HepG2 (cell line): ENCODE results near the gene NOB1.

Experiments
- CBFB ChIP-seq: sonication (generic); formaldehyde crosslinking; IDR thresholded peaks from 2 replicates; pipeline ENCODE4 v1.4.0; 2020; ENCODE audit warnings: missing genetic modification reagents
- LRRFIP1 ChIP-seq: sonication (generic); formaldehyde crosslinking; conservative IDR thresholded peaks from 2 replicates; pipeline ENCODE4 v1.4.0; 2020; ENCODE audit warnings: missing genetic modification reagents
- MXI1 ChIP-seq: IDR thresholded peaks from 3 replicates; pipeline ENCODE4 v1.6.1; 2012; ENCODE audit warnings: low read depth, low read length, inconsistent platforms, borderline replicate concordance
- SSRP1 ChIP-seq: IDR thresholded peaks from 2 replicates; pipeline ENCODE4 v1.6.1; 2016; ENCODE audit warnings: control low read depth
- ZNF605 ChIP-seq: sonication (generic); formaldehyde crosslinking; IDR thresholded peaks from 2 replicates; pipeline ENCODE4 v1.8.0; 2022; ENCODE audit warnings: mild to moderate bottlenecking, missing genetic modification reagents
- ZUFSP ChIP-seq: sonication (generic); formaldehyde crosslinking; IDR thresholded peaks from 2 replicates; pipeline ENCODE4 v1.9.0; 2021; ENCODE audit warnings: missing genetic modification reagents, mild to moderate bottlenecking, borderline replicate concordance

GRCh38 chr16:69761983-69762813, 7.5 kb upstream of the NOB1 start, which contains the start of gene WWP2:
- TF ChIP-seq ZNF605 (no peak), CBFB (CRISPR knock-in tag) (peak; percentile 71; the same call in 1 of the 2 replicates), SSRP1 (CRISPR knock-in tag) (no peak), MXI1 (peak; percentile 73; the same call in 1 of the 3 replicates), LRRFIP1 (CRISPR knock-in tag) (no peak), ZUFSP (CRISPR knock-in tag) (no peak)
